GM12801 (cell line): Measurements from ENCODE around the gene BLVRA.

ENCODE experiments used
- TF ChIP-seq, protein P1 (sequence below): IDR thresholded peaks from one replicate; pipeline ENCODE4 v1.5.1; 2011; ENCODE audit warnings: control low read depth; ENCODE audit not compliant: insufficient read length; ENCODE audit errors: extremely low read depth

The BLVRA gene

DNA sequence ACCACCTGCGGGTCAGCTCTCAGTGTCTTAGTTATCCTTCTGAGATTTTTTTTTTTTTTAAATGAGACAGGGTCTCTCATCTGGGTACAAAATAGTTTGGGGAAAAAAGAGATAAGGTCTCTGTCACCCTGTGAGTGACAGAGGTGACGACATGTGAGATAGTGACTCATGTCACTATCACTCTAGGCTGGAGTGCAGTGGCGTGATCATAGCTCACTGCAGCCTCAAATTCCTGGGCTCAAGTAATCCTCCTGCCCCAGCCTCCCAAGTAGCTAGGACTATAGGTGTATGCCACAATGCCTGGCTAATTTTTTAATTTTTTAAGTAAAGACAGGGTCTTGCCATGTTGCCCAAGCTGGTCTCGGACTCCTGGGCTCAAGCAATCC lies 10.4 kb downstream of the BLVRA start:
- TF ChIP-seq, protein P1, sequence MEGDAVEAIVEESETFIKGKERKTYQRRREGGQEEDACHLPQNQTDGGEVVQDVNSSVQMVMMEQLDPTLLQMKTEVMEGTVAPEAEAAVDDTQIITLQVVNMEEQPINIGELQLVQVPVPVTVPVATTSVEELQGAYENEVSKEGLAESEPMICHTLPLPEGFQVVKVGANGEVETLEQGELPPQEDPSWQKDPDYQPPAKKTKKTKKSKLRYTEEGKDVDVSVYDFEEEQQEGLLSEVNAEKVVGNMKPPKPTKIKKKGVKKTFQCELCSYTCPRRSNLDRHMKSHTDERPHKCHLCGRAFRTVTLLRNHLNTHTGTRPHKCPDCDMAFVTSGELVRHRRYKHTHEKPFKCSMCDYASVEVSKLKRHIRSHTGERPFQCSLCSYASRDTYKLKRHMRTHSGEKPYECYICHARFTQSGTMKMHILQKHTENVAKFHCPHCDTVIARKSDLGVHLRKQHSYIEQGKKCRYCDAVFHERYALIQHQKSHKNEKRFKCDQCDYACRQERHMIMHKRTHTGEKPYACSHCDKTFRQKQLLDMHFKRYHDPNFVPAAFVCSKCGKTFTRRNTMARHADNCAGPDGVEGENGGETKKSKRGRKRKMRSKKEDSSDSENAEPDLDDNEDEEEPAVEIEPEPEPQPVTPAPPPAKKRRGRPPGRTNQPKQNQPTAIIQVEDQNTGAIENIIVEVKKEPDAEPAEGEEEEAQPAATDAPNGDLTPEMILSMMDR = no peak

GRCh38 chr7:43769281-43769680 lies 10.8 kb downstream of the BLVRA start:
- TF ChIP-seq, protein P1 = no peak

GRCh38 chr7:43769791-43770465 lies 11.4 kb downstream of the BLVRA start:
- TF ChIP-seq, protein P1 = no peak

- TF ChIP-seq, protein P1 = no peak
Observed at GRCh38 chr7:43771128-43771527, 12.6 kb downstream of the BLVRA start.

DNA sequence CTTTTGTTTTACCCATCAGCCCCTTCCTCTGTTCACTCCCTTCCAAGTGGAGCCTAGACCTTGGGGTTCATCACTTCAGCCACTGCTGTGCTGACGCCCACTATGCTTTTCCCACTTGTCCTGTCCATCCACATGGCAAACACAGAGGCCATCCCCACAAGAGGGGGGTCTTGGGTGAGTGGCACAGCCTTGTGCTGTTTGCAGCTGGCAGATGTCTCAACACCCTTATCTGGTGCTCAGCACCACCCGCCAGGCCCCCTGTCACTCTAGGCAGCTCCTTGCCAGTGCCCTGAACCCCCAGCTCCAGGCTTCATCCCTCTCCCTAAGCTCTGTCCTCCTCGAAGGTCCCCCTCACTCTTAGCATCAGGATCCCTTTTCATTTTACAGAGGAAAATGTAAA lies 13.1 kb downstream of the BLVRA start:
- TF ChIP-seq, protein P1 = no peak

GRCh38 chr7:43779045-43779812 lies 20.7 kb downstream of the BLVRA start:
- TF ChIP-seq, protein P1 = no peak

DNA sequence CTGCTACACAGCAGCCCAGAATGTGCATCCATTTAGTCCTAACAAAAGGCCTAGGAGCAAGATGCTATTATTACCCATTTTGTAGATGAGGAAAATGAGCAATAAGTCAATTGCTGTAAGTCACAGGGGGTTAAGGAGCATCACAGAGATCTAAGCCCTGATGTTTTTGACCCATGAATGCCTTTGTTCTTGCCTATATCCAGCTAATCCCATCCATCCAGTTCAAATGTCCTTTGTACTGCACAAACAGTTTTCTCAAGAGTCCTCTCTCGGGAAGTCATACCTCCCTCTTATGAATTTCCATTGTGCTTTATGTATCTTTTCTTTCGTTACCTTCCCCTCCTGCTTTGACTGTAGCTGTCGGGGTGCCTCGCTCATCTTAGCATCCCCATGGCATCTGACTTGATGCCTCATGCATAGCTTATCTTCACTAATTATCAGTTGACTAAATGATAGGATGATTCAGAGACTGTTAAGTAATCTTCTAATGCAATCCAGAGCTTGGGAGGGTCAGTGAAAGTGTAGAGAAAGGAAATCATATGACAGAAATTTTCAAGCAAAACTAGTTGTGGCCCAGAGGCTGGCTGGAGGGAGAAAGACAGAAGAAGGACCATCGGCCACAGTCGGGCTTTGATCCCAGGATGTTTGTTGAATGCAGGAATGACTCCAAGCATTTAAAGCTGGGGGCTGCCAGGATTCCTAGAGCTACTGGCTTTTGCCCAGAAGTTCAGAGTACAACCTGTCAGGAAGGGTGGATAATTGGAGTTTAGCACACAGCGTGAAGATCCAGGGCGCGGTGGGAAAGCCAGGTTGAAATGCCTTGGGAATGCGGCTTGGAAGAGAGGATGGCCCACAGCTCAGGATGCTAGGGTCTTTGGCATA lies 23.5 kb downstream of the BLVRA start:
- TF ChIP-seq, protein P1 = no peak
